Parathyroid adenoma (tissue), 2 donors: ENCODE data around the gene CTTNBP2.
A peak's percentile ranks its signal among the peaks of the same experiment; 100 is the strongest.

Experiments used
- H2AFZ ChIP-seq: fragments of 300-600 bp; sonication (generic); one replicate; pipeline ENCODE4 v1.7.0; 2017; ENCODE audit warnings: antibody characterized with exemption, mild to moderate bottlenecking
- H3K27ac ChIP-seq: fragments of 300-600 bp; sonication (generic); one replicate; pipeline ENCODE4 v1.7.0; 2017
- H3K27me3 ChIP-seq: fragments of 300-600 bp; sonication (generic); one replicate; pipeline ENCODE4 v1.7.0; 2017; ENCODE audit warnings: low read length; ENCODE audit not compliant: control insufficient read depth, insufficient read depth
- H3K36me3 ChIP-seq: fragments of 300-600 bp; sonication (generic); one replicate; pipeline ENCODE4 v1.7.0; 2017; ENCODE audit warnings: low read length; ENCODE audit not compliant: control insufficient read depth, insufficient read depth
- H3K4me1 ChIP-seq: fragments of 300-600 bp; sonication (generic); one replicate; pipeline ENCODE4 v1.7.0; 2017; ENCODE audit warnings: control low read depth
- H3K4me2 ChIP-seq: fragments of 300-600 bp; sonication (generic); one replicate; pipeline ENCODE4 v1.7.0; 2017; ENCODE audit warnings: low read length
- H3K4me3 ChIP-seq: fragments of 300-600 bp; sonication (generic); one replicate; pipeline ENCODE4 v1.7.0; 2017; ENCODE audit warnings: low read depth, low read length
- H3K79me2 ChIP-seq: fragments of 300-600 bp; sonication (generic); one replicate; pipeline ENCODE4 v1.7.0; 2017; ENCODE audit warnings: control low read depth
- H3K9ac ChIP-seq: fragments of 300-600 bp; sonication (generic); one replicate; pipeline ENCODE4 v1.7.0; 2017; ENCODE audit warnings: mild to moderate bottlenecking
- H3K9me3 ChIP-seq: fragments of 300-600 bp; sonication (generic); one replicate; pipeline ENCODE4 v1.7.0; 2017; ENCODE audit warnings: low read length; ENCODE audit not compliant: control insufficient read depth
- TF ChIP-seq, protein P1 (sequence below): fragments of 300-600 bp; sonication (generic); IDR thresholded peaks from one replicate; pipeline ENCODE4 v1.7.0; 2017; ENCODE audit warnings: antibody characterized with exemption, mild to moderate bottlenecking
- donor health status: primary hyperparathyroidism.

The CTTNBP2 gene

DNA sequence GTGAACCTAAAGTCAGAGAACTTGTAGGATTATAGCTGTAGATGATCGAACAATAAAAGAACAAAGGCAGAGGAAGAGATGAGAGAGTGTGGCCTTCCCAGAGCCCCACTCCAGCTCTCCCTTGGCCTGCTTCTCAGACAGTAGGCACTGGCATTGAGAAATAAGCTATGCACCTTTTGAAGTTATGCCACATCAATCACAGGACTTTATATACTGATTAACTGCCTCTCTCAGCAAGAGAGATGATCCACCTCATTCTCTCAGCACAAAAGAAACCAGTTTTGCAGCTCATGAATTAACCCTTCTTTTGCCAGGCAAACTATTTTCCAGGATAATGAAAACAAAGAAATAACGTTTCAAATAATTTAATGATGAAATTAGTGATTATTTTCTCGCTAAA, 22.0 kb upstream of the CTTNBP2 start:
- no peaks in the 10 kb centered on the region for H3K79me2 ChIP-seq
- no peaks in the 10 kb centered on the region for H3K27me3 ChIP-seq
- H3K27ac ChIP-seq: no peak overlapping the region
- peak overlapping the region; percentile 30 for H3K4me2 ChIP-seq
- H3K36me3 ChIP-seq: no peaks in the 10 kb centered on the region
- TF ChIP-seq, protein P1, sequence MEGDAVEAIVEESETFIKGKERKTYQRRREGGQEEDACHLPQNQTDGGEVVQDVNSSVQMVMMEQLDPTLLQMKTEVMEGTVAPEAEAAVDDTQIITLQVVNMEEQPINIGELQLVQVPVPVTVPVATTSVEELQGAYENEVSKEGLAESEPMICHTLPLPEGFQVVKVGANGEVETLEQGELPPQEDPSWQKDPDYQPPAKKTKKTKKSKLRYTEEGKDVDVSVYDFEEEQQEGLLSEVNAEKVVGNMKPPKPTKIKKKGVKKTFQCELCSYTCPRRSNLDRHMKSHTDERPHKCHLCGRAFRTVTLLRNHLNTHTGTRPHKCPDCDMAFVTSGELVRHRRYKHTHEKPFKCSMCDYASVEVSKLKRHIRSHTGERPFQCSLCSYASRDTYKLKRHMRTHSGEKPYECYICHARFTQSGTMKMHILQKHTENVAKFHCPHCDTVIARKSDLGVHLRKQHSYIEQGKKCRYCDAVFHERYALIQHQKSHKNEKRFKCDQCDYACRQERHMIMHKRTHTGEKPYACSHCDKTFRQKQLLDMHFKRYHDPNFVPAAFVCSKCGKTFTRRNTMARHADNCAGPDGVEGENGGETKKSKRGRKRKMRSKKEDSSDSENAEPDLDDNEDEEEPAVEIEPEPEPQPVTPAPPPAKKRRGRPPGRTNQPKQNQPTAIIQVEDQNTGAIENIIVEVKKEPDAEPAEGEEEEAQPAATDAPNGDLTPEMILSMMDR: no peak
- peaks cover 14% of the 10 kb centered on the region for H3K4me1 ChIP-seq
- H2AFZ ChIP-seq: no peak overlapping the region
- no peak overlapping the region for H3K4me3 ChIP-seq
- H3K9ac ChIP-seq: no peak overlapping the region
- no peaks in the 10 kb centered on the region for H3K9me3 ChIP-seq

DNA sequence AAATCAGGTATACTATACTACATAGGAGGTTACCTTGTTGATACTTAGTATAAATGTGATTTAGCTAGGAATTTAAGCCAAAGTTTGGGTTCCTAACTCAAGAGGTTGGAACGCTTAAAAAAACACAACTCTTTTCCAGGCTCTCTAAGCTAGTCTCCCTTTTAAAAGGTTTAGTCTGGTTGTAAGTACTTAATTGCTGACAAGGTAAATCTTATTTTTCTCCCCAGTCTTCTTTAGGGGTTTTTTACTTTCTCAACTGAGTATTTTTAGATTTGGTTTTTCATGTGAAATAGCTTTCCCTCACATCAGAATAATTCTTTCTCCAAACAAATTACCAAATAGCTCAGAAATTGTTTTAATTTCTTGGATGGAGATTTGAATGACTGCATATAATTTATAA, 20.8 kb upstream of the CTTNBP2 start:
- Histone ChIP-seq H3K9me3 (no peaks in the 10 kb centered on the region), H3K4me3 (no peak overlapping the region), H3K9ac (no peak overlapping the region), H3K4me1 (peaks cover 10% of the 10 kb centered on the region), H3K79me2 (no peaks in the 10 kb centered on the region), H2AFZ (no peak overlapping the region), H3K4me2 (peak overlapping the region; percentile 21), H3K27ac (no peak overlapping the region), H3K27me3 (no peaks in the 10 kb centered on the region), H3K36me3 (no peaks in the 10 kb centered on the region)
- TF ChIP-seq, protein P1: no peak

DNA sequence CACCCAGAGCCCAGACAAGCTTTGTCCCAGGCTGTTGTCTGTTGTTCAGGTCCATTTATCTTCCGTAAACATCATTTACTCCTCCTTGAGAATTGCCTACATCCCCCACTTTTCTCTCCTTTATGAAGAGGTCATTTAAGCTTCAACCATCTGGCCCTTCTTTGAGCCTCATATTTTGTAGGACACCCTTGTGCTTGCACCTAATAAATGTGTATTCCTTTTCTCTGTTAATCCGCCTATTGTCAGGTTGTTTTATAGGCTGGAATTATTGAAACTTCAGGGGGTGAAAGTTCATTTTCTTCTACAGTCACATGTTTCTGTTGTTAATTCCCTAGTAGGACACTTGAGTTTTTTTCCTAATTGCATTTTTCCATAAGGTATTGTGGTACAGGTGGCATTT, 19.6 kb upstream of the CTTNBP2 start:
- Histone ChIP-seq H3K9me3 (no peaks in the 10 kb centered on the region), H3K27ac (no peak overlapping the region), H3K79me2 (no peaks in the 10 kb centered on the region), H3K27me3 (no peaks in the 10 kb centered on the region), H3K4me1 (peaks cover 5% of the 10 kb centered on the region), H2AFZ (no peak overlapping the region), H3K36me3 (no peaks in the 10 kb centered on the region), H3K4me2 (no peak overlapping the region), H3K9ac (no peak overlapping the region), H3K4me3 (no peak overlapping the region)
- TF ChIP-seq, protein P1: no peak

DNA sequence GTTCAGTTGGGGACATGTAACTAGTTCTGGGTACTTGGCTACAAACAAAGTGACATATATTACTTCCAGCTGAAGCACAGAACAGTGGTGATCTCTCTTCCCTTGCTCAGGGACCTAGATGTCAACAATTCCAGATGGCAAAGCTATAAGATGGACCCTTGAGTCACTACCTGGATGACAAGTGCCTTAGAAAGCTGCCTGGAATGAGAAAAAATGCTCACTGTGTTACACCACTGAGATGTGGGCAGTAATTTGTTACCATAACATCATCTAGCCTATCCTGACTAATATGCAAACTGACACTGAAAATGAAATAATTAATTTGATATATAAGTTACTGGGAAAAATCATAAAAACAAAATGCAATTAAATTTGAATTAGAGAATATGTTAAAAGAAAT, 16.4 kb upstream of the CTTNBP2 start:
- Histone ChIP-seq H2AFZ (no peak overlapping the region), H3K4me3 (no peak overlapping the region), H3K9me3 (no peaks in the 10 kb centered on the region), H3K27me3 (no peaks in the 10 kb centered on the region), H3K79me2 (no peaks in the 10 kb centered on the region), H3K27ac (no peak overlapping the region), H3K4me1 (no peaks in the 10 kb centered on the region), H3K4me2 (no peak overlapping the region), H3K36me3 (no peaks in the 10 kb centered on the region), H3K9ac (no peak overlapping the region)
- TF ChIP-seq, protein P1: no peak

GRCh38 chr7:117888627-117889026, 15.4 kb upstream of the CTTNBP2 start:
- Histone ChIP-seq H2AFZ (no peak overlapping the region), H3K9me3 (no peaks in the 10 kb centered on the region), H3K36me3 (no peaks in the 10 kb centered on the region), H3K79me2 (no peaks in the 10 kb centered on the region), H3K27me3 (no peaks in the 10 kb centered on the region), H3K4me3 (no peak overlapping the region), H3K4me1 (no peaks in the 10 kb centered on the region), H3K9ac (no peak overlapping the region), H3K27ac (no peak overlapping the region), H3K4me2 (no peak overlapping the region)
- TF ChIP-seq, protein P1: no peak
